ENCODE measurements around the gene SCAP. TPM values are rescaled to one million over a fixed set of nuclear protein-coding genes. Genes with fewer than 3 reads are reported as not detected.
"Not testable (repeated sequence)": the region's sequence is repeated elsewhere in the genome, so short reads cannot be mapped to it uniquely, and the experiment has no call there.

The SCAP gene
- total RNA-seq, 1 donor from 2014 or later = 84.3 TPM

DNA sequence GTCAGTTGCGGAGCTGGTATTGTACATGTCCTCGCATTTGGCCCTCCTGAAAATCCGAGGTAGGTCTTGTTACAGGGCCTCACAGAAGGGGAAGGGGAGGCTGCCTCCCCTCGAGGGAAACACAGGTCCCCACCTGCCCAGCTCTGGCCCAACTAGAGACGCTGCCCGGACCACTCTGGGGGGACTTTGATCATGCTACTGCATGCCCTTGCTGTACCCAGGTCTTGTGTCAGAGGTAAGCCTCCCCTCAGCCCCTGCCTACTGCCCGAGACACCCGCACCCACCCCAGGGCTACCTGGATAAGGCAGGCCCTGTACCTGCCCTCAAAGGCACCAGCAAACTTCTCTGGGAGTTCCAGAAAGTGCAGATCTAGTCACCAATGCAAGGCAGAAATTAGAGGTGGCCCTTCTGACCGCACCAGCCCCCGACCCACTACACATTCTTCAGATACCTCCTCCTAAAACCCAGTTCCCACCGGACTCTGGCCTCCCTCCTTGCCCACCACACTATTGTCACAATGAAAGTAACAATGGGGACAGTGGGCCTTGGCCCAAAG, 981 bp upstream of the SCAP start:
- DNase-seq = no peak
- Mint-ChIP-seq H3K4me3 (peak overlapping the region; percentile 41), H3K4me1 (peaks cover 35% of the 10 kb centered on the region), H3K27me3 (no peaks in the 10 kb centered on the region), H3K27ac (peak overlapping the region; percentile 89), H3K9me3 (no peaks in the 10 kb centered on the region), H3K36me3 (ENCODE audit: low read depth) (peaks cover 7% of the 10 kb centered on the region)
- intact Hi-C loops (cut with micrococcal nuclease) = loop anchor here (1.0 to 5.0 kb wide), 3 partner anchors 34 to 611 kb away; no protein-coding TSS in a partner anchor
- TF ChIP-seq, protein P1, sequence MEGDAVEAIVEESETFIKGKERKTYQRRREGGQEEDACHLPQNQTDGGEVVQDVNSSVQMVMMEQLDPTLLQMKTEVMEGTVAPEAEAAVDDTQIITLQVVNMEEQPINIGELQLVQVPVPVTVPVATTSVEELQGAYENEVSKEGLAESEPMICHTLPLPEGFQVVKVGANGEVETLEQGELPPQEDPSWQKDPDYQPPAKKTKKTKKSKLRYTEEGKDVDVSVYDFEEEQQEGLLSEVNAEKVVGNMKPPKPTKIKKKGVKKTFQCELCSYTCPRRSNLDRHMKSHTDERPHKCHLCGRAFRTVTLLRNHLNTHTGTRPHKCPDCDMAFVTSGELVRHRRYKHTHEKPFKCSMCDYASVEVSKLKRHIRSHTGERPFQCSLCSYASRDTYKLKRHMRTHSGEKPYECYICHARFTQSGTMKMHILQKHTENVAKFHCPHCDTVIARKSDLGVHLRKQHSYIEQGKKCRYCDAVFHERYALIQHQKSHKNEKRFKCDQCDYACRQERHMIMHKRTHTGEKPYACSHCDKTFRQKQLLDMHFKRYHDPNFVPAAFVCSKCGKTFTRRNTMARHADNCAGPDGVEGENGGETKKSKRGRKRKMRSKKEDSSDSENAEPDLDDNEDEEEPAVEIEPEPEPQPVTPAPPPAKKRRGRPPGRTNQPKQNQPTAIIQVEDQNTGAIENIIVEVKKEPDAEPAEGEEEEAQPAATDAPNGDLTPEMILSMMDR (IDR thresholded peaks at IDR 0.05) = no peak
- no peak for ATAC-seq (ENCODE audit: low read depth)
- ChIA-PET CTCF (interaction anchor here (0.8 to 3.1 kb wide), 4 partner anchors 15 to 55 kb away, joined by 3 to 24 read pairs (median 4); no protein-coding TSS in a partner anchor), POLR2A (interaction anchor here (1.1 to 2.1 kb wide), 5 partner anchors 15 to 96 kb away, joined by 3 to 20 read pairs (median 10); partner anchors contain the start of gene PTPN23)

DNA sequence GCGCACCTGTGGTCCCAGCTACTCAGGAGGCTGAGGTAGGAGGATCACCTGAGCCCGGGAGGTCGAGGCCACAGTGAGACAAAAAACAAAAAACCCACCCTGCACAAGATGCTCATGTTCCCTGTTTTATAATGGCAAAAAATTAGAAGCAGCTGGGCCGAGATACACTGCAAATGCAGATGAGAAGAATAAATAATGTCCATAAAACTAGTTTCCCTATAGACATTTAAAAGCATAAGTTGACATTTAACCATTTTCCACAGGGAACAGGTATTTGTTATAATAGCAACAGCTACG, 537 bp upstream of the SCAP start:
- ChIA-PET POLR2A (interaction anchor here (0.8 to 2.1 kb wide), 6 partner anchors 16 to 102 kb away, joined by 3 to 20 read pairs (median 8); partner anchors contain the start of gene PTPN23), CTCF (interaction anchor here (0.8 to 3.1 kb wide), 4 partner anchors 15 to 55 kb away, joined by 3 to 24 read pairs (median 4); no protein-coding TSS in a partner anchor)
- ATAC-seq (ENCODE audit: low read depth) (no peak), DNase-seq (no peak)
- Mint-ChIP-seq H3K4me1 (peaks cover 35% of the 10 kb centered on the region), H3K4me3 (peak overlapping the region; percentile 91), H3K36me3 (ENCODE audit: low read depth) (peaks cover 7% of the 10 kb centered on the region), H3K27ac (peak overlapping the region; percentile 89), H3K27me3 (no peaks in the 10 kb centered on the region), H3K9me3 (no peaks in the 10 kb centered on the region)
- TF ChIP-seq, protein P1 (IDR thresholded peaks at IDR 0.05) = no peak
- intact Hi-C loops (cut with micrococcal nuclease) = loop anchor here (1.0 to 5.0 kb wide), 3 partner anchors 34 to 611 kb away; no protein-coding TSS in a partner anchor

DNA sequence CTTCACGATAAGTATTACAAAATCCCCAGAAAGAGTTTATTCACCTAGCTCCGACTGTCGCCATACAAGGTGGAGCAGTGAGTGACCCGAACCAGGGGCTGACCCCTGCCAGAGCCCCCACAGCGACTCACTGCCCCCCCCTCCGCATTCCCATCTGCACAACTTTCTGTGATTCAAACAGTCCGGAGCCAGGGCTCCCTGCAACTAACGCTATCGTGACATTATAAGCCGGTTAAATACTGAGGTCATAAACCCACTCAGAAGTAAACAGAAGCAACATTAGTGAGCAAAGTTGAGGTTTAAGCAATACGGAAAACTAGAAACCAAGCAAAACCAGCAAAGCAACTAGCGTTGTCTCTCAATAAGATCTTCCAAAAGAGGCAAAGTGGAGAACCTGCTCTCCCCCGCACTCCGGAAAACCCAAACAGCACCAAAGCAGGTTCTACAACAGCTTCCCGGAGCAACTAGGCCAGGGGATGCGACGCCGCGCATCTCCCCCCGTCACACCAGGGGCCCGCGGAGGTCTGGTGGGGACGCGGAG, 642 bp downstream of the SCAP start:
- POLR2A ChIA-PET = interaction anchor here (0.7 to 2.1 kb wide), 5 partner anchors 17 to 305 kb away, joined by 6 to 20 read pairs (median 10); partner anchors contain the start of gene PTPN23

DNA sequence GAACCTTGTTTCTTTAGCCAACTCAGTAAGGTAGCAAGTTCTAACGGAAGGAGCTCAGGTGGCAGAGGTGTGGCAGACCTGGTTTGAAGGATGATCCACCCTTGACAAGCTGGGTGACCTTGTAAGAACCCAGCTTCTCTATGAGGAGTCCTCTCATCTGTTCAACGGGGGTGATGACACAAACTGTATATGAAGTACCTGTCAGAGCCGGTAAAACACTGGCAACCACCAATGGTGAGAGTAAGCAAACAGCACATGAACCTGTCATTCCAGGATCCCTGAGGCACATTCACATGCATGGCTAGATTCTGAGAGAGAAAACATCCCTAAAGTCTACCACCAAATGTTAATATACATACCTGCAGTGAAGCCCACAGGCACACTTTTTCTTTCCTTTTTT, 2.4 kb downstream of the SCAP start:
- peak overlapping the region; percentile 47 for H3K4me3 Mint-ChIP-seq
- ChIA-PET POLR2A (no interaction called here), CTCF (interaction anchor here (1.9 kb wide), 1 partner anchor 53 kb away, joined by 7 read pairs; no protein-coding TSS in a partner anchor)
- TF ChIP-seq, protein P1 (IDR thresholded peaks at IDR 0.05) = no peak
- intact Hi-C loops (cut with micrococcal nuclease) = no loop called here
- peaks cover 15% of the 10 kb centered on the region for H3K36me3 Mint-ChIP-seq (ENCODE audit: low read depth)
- H3K27ac Mint-ChIP-seq = no peak overlapping the region
- H3K9me3 Mint-ChIP-seq = no peaks in the 10 kb centered on the region
- DNase-seq (no peak), ATAC-seq (ENCODE audit: low read depth) (no peak)
- H3K27me3 Mint-ChIP-seq = no peaks in the 10 kb centered on the region
- H3K4me1 Mint-ChIP-seq = peaks cover 37% of the 10 kb centered on the region

More for the DNA sequence above, 642 bp downstream of the SCAP start:
- Mint-ChIP-seq H3K27me3 (no peaks in the 10 kb centered on the region), H3K4me3 (peak overlapping the region; percentile 89), H3K27ac (peak overlapping the region; percentile 77), H3K4me1 (peaks cover 37% of the 10 kb centered on the region), H3K9me3 (no peaks in the 10 kb centered on the region), H3K36me3 (ENCODE audit: low read depth) (peaks cover 7% of the 10 kb centered on the region)
- no peak for DNase-seq
- TF ChIP-seq, protein P1 (IDR thresholded peaks at IDR 0.05) = no peak
- CTCF ChIA-PET = interaction anchor here (0.7 to 3.1 kb wide), 2 partner anchors 53 to 55 kb away, joined by 3 to 24 read pairs; no protein-coding TSS in a partner anchor
- ATAC-seq (ENCODE audit: low read depth) = no peak
- intact Hi-C loops (cut with micrococcal nuclease) = loop anchor here (1.0 to 5.0 kb wide), 4 partner anchors 33 to 612 kb away; partner anchors contain the start of gene ELP6

DNA sequence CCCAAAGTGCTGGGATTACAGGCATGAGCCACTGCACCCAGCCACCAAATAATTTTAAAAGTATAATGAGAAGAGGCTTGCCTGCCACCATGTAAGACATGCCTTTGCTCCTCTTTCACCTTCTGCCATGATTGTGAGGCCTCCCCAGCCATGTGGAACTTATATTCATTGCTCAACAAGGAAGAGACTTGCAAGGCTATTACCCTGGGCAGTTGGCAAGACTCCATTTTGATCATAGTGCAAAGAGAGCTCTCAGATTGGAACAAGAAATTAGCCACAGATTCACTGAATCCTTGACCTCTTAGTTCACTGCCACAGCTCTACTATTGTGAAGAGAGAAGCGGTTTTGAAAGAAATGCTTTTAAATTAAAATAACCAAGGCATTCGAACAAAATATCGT, 6.1 kb downstream of the SCAP start:
- peaks cover 25% of the 10 kb centered on the region for H3K36me3 Mint-ChIP-seq (ENCODE audit: low read depth)
- DNase-seq (no peak), ATAC-seq (ENCODE audit: low read depth) (no peak)
- TF ChIP-seq, protein P1 (IDR thresholded peaks at IDR 0.05) = no peak
- ChIA-PET POLR2A (no interaction called here), CTCF (no interaction called here)
- intact Hi-C loops (cut with micrococcal nuclease) = no loop called here
- H3K4me1 Mint-ChIP-seq = peaks cover 37% of the 10 kb centered on the region
- H3K27me3 Mint-ChIP-seq = no peaks in the 10 kb centered on the region
- H3K27ac Mint-ChIP-seq = no peak overlapping the region
- H3K9me3 Mint-ChIP-seq = peaks cover 3% of the 10 kb centered on the region
- no peak overlapping the region for H3K4me3 Mint-ChIP-seq

DNA sequence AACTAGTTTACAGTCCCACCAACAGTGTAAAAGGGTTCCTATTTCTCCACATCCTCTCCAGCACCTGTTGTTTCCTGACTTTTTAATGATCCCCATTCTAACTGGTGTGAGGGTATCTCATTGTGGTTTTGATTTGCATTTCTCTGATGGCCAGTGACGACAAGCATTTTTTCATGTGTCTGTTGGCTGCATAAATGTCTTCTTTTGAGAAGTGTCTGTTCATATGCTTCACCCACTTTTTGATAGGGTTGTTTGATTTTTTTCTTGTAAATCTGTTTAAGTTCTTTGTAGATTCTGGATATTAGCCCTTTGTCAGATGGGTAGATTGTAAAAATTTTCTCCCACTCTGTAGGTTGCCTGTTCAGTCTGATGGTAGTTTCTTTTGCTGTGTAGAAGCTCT, 7.4 kb downstream of the SCAP start:
- H3K27me3 Mint-ChIP-seq; H3K27ac Mint-ChIP-seq; POLR2A ChIA-PET; DNase-seq; CTCF ChIA-PET; ATAC-seq (ENCODE audit: low read depth); intact Hi-C loops (cut with micrococcal nuclease); H3K4me3 Mint-ChIP-seq; H3K9me3 Mint-ChIP-seq: not testable (repeated sequence)
- Mint-ChIP-seq H3K36me3 (ENCODE audit: low read depth) (peaks cover 25% of the 10 kb centered on the region), H3K4me1 (peaks cover 32% of the 10 kb centered on the region)
